ENCODE data around the gene DMRT2. TPM values are rescaled to one million over a fixed set of nuclear protein-coding genes. Genes with fewer than 3 reads are reported as not detected.

The DMRT2 gene
- total RNA-seq, 1 experiment from 2014 or later = 0.30 TPM

DNA sequence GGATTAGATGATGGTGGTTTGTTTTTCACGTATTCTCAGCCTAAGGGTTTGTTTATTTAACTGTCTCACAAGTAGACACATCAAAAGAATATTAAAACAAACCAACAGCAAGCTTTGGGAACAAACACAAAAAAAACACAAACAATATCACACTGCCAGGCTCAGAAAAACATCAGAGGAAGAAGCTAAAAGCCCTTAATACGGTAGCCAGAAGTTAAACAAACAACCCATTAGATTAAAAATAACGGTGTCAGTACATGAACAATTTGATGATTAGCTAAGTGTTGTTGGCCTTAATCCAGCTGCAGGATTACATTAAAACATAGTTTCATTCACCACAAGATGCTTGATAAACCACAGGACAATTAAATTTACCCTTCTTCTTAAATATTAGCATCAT is 15.9 kb upstream of the DMRT2 start:
- Histone ChIP-seq H3K4me3 (no peak overlapping the region), H3K36me3 (no peaks in the 10 kb centered on the region), H3K27me3 (peaks cover 5% of the 10 kb centered on the region; the same call in 1 of the 2 replicates), H3K9me3 (no peaks in the 10 kb centered on the region)
- no peak for DNase-seq

DNA sequence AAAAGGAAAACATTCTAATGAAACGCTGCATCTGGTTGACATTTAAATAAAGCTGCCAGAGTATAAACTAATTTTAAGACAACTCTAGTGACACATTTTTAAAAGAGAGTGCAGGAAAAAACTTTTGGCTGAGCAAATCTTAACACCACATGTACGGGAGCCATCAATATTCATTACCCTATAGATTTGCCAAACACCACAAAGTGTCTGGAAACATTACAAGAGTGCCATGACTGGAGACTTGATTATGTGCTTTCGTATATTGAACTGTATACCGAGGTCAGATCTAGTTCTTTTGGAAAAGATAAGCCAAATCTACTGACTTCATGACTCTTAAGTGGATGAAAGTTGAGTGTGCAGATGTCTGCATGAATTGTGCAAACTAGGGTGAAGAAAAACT is 10.6 kb upstream of the DMRT2 start:
- peaks cover 13% of the 10 kb centered on the region; the same call in 1 of the 2 replicates for H3K27me3 ChIP-seq

DNA sequence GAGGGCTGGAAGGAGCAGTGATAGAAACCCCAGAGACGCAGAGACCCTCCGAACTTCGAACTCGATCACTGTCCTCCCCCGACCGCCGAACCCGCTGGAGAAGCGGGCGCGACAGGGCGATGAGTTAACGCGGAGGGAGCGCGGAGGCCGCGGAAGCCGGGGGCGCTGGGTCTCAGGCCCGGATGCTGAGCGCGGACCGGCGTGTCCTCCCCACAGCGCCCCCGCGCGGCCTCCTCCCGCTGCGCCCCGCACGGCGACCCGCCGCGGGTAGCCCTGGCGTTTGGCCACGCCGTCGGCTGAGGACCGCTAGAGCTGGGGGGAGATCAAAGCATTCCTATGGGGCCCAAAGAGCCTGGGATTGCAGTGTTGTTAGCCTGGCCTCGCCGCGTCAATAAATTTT is 7.7 kb upstream of the DMRT2 start:
- peaks cover 13% of the 10 kb centered on the region; the same call in 1 of the 2 replicates for H3K27me3 ChIP-seq
- H3K4me3 ChIP-seq = peak overlapping the region; percentile 38
- no peaks in the 10 kb centered on the region for H3K9me3 ChIP-seq
- DNase-seq = peak; percentile 68
- no peaks in the 10 kb centered on the region for H3K36me3 ChIP-seq

More for the DNA sequence above, 10.6 kb upstream of the DMRT2 start:
- no peak for DNase-seq
- Histone ChIP-seq H3K9me3 (no peaks in the 10 kb centered on the region), H3K36me3 (no peaks in the 10 kb centered on the region), H3K4me3 (no peak overlapping the region)

DNA sequence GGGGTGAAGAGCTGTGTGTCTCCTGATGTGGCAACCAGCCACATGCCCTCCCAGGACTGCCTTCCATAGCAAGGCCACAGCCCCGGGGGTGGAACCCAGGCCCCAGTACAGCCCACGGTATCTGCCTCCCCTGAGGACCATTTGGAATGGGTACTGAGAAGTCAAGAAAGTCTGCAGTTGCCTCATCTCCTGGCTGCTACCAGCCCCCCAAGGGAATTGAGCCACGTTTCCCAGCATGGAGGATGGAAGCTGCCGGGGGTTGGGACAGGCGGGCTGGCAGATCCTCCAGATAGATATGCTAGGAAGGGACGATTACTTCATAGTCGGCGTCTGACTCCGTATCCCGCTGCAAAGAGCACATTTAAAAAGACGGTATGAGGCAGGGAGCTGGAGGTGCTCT is 5.5 kb upstream of the DMRT2 start:
- Histone ChIP-seq H3K27me3 (peaks cover 7% of the 10 kb centered on the region; the same call in 1 of the 2 replicates), H3K4me3 (no peak overlapping the region), H3K36me3 (no peaks in the 10 kb centered on the region), H3K9me3 (no peaks in the 10 kb centered on the region)
- no peak for DNase-seq

DNA sequence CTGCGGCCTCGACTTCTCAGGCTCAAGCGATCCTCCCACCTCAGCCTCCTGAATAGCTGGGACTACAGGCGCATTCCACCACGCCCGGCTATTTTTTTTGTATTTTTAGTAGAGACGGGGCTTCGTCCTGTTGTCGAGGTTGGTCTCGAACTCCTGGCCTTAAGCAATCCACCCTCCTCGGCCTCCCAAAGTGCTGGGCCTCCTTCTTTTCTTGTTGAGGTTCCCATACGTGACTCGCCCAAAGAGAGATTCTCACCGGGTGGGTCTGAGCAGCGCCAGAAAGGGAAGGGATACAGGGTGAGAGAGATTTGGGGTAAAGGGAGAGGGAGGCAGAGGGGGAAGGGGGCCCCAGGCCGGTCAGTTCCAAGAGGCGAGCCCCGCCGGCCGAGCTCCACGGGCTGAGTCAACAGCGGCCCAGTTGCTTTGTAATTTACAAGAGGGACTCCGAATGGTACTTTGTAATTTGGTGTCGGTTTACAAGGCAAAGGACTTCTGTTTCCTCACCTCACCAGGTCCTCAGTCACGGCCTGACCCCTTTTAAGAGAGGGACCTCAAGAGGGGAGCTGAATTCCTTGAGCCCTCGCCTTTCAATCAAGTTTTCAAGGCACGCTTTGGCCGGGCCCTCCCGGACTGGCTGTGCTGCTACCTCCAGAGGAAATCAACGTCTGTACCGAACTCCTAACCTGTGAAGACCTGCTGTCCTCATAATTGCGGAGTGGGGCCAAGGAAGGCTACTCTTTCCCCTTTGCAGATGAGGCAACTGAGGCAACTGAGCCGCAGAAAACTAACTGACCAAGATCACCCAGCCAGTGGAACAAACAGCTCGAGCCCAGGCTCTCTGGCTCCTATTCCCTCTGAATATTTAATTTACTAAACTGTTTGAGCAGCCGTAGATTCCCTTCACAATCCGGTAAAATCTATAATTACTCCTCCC is 3.3 kb upstream of the DMRT2 start:
- peak overlapping the region; percentile 43 for H3K4me3 ChIP-seq
- H3K36me3 ChIP-seq = no peaks in the 10 kb centered on the region
- DNase-seq = no peak
- peaks cover 3% of the 10 kb centered on the region; the same call in 1 of the 2 replicates for H3K27me3 ChIP-seq
- no peaks in the 10 kb centered on the region for H3K9me3 ChIP-seq

DNA sequence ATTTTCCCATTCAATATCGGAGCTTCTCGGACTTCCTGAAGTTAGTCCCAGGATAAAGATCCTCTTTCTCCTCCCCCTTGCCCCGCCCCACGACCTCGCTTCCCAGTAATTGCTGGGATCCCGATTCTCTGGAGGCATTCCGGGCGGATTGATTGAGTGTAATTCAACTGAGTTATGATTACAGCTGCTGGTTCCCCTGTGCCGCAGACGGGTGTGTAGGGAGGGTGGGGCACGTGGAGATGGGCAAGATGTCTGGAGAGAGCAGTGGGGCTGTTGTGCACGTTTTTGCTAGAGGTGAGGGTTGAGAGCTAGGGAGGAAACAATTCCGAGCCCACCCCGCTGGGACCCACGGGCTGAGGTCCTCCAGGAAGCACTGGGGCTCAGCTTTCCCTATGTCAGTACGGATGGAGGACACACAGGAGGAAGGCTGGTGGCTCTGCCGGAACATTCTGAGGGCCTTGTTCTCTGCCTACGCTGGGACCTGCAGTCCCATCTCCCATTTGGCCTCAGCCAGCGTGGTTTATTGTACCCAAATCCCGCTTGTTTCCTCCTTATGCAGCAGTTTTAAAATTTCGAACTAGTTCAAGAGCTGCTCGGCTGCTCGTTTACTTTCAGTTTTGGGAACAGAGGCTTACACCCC is 2.4 kb upstream of the DMRT2 start:
- Histone ChIP-seq H3K9me3 (no peaks in the 10 kb centered on the region), H3K27me3 (no peaks in the 10 kb centered on the region), H3K36me3 (no peaks in the 10 kb centered on the region), H3K4me3 (peak overlapping the region; percentile 43)
- DNase-seq = peak; percentile 73

DNA sequence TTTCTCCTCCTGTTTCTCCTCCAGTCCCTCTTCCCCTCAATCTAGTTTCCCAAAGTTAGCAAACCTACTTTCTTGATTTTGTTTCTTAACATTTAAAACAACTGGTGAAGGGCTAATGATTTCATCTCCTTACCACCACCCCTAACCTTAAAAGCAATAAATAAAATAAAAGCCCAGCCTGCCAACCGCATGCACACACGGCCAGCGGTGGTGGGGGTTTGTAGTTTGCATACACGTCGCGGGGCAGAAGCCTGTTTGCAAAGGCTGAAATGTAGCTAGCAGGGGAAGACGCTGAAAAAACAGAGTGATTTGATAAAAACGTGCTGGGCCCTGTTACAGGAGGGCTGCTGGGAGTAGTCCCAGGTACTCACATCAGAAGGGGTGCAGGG is 1.9 kb upstream of the DMRT2 start:
- H3K36me3 ChIP-seq = no peaks in the 10 kb centered on the region
- H3K4me3 ChIP-seq = peak overlapping the region; percentile 43
- DNase-seq = no peak
- no peaks in the 10 kb centered on the region for H3K9me3 ChIP-seq
- H3K27me3 ChIP-seq = no peaks in the 10 kb centered on the region

DNA sequence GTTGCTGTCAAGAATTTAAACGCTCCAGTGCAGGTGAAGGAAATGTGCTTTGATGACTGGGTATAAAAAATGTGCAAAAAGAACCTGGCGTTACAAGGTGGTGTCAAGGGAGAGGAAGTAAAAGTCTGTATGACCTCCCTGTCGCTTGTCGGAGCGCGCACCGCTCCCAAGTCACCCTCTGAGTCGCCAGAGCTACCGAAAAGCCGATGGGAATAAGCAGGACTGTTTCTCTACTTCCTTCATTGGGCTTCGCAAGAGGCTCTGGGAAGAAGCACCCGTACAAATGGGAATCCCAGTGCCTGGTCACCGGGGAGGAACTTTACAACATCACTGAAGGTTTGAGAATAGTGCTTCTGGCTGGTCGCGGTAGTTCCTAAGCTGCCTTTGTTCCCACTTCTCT is 1.3 kb upstream of the DMRT2 start:
- DNase-seq = no peak
- H3K27me3 ChIP-seq = no peaks in the 10 kb centered on the region
- no peaks in the 10 kb centered on the region for H3K36me3 ChIP-seq
- H3K9me3 ChIP-seq = no peaks in the 10 kb centered on the region
- no peak overlapping the region for H3K4me3 ChIP-seq

DNA sequence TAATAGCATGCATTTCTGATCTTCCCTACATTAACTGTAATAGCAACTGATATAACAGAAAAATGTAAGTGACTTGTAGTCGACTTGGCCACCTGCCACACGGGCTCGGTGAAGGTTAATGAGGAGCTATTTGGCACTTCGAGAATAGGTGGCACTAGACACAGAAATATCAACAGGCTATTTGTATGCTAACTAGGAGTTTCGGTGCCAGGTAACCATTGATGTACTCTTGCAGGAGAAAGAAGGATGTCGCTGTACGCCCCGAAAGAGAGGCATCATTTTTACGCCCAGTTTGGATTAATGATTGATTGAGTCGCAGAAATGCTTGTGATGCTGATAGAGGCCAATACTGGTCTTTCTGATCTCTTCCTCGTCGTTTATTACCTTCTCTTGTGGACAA is 516 bp upstream of the DMRT2 start:
- H3K9me3 ChIP-seq = no peaks in the 10 kb centered on the region
- H3K4me3 ChIP-seq = no peak overlapping the region
- no peaks in the 10 kb centered on the region for H3K36me3 ChIP-seq
- H3K27me3 ChIP-seq = no peaks in the 10 kb centered on the region
- DNase-seq = no peak

DNA sequence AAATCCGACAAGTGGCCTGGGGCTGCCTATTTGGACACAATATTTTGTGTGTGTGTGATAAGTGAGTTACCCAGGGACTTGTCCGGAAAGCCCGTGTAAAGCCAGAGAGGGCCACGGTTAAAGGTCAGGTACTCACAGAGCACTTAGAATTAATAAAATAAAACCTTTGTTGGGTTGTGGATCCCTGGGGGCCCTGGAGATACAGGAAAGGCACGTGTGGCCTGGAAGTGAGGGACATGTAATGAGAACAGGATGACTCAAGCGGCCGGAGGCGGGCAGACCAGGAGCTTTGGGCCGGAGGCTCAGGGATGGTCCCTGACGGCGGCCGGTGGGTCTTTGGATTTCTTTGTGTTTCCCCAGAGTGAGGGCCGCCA is 1.0 kb downstream of the DMRT2 start:
- no peak overlapping the region for H3K4me3 ChIP-seq
- H3K36me3 ChIP-seq = no peaks in the 10 kb centered on the region
- H3K27me3 ChIP-seq = no peaks in the 10 kb centered on the region
- no peaks in the 10 kb centered on the region for H3K9me3 ChIP-seq
- no peak for DNase-seq

DNA sequence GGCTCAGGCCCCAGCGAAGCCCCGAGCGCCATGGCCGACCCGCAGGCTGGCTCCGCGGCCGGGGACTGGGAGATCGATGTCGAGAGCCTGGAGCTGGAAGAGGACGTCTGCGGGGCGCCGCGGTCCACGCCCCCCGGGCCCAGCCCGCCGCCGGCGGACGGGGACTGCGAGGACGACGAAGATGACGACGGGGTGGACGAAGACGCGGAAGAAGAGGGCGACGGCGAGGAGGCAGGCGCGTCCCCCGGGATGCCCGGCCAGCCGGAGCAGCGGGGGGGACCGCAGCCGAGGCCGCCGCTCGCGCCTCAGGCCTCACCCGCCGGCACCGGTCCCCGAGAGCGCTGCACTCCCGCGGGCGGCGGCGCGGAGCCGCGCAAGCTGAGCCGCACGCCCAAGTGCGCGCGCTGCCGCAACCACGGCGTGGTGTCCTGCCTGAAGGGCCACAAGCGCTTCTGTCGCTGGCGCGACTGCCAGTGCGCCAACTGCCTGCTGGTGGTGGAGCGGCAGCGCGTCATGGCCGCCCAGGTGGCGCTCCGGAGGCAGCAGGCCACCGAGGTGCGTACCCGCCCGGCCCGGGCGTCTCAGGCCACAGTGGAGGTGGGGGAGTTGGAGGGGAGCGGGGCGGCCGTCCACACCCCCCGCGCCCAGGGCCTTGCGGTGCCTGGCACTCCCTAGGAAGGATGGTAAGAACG is 1.6 kb downstream of the DMRT2 start:
- H3K36me3 ChIP-seq = no peaks in the 10 kb centered on the region
- peak overlapping the region; percentile 34 for H3K4me3 ChIP-seq
- H3K9me3 ChIP-seq = no peaks in the 10 kb centered on the region
- no peaks in the 10 kb centered on the region for H3K27me3 ChIP-seq
- DNase-seq = peak; percentile 45

DNA sequence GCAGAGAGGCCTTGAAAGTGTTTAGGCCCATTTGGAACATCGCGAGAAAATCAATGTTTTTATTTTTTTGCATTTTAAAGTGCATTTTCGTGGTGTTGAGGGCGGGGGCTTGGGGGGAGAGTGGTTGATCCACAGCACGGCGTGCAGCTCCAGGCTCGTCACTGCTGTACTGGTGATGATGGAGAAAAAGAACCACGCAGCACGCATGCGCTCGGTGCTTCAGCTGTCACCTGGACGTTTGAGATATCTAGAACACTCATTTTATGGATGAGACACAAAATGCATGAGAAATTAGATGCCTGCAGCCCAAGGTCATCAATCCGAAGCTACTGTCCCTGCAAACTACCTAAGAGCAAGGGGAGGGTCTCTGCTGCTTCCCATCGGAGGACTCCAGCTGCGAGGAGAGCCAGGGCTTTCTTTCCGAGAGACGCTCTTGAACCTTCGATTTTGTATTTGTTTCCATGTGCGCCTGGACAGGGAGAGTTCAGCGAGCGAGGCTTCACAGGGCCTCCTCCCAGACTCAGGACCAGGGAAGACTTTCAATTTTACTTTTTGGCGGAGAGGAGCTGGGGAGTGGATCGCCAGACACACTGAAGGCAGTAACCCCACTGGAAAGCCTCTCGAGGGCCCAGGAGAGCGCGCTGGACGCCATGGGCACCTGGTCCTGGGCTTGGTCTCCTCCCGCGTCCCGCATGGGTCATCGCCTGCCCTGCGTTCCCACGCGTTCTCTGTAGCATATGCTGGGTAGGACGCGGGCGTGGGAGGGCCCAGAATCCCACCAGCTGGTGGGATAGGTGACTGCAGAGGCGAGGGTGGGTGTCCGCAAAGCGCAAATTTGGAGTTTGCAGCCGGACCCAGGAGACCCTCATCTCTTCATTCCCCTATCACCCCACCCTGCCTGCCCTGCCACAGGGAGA is 2.5 kb downstream of the DMRT2 start:
- Histone ChIP-seq H3K4me3 (no peak overlapping the region; the same call in 1 of the 2 replicates), H3K27me3 (no peaks in the 10 kb centered on the region), H3K36me3 (no peaks in the 10 kb centered on the region), H3K9me3 (no peaks in the 10 kb centered on the region)
- no peak for DNase-seq

DNA sequence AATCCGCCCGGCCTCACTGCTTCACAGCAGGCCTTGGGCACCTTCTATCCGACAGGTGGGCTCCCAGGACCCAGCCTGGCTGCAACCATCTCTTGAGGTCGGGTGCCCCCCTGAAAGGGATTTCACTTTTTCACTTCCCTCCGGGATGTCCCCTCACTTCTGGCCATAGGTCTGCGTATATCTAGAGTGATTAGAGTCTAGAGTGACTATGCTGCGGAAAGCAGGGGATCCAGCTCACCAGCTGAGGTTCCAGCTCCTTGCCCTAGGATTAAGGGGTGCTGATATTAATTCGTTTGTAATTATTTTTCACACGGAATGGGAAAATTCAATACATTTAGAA is 3.1 kb downstream of the DMRT2 start:
- Histone ChIP-seq H3K27me3 (no peaks in the 10 kb centered on the region), H3K36me3 (no peaks in the 10 kb centered on the region), H3K4me3 (no peak overlapping the region), H3K9me3 (no peaks in the 10 kb centered on the region)
- DNase-seq = no peak

DNA sequence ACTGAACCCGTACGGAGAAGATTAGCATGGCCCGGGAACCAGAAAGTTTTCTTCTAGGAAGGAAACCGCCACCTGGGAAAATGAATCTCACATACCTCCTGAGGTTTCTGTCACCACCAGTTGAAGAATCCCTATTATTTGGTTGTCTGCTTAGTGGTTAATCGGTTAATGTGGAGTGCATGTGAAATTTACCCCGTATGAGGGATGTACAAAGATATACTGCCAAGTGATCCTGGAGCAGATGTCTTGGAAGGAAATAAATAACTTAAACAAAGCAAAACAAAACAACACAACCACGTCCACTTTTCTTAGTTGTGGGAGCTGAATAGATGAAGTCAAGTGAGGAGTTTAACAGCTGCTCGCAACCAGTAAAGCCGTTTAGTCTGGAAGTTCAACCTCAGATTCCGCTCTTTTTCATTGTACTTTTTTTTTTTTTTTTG is 3.8 kb downstream of the DMRT2 start:
- Histone ChIP-seq H3K9me3 (no peaks in the 10 kb centered on the region), H3K36me3 (no peaks in the 10 kb centered on the region), H3K4me3 (no peak overlapping the region), H3K27me3 (no peaks in the 10 kb centered on the region)
- DNase-seq = no peak

DNA sequence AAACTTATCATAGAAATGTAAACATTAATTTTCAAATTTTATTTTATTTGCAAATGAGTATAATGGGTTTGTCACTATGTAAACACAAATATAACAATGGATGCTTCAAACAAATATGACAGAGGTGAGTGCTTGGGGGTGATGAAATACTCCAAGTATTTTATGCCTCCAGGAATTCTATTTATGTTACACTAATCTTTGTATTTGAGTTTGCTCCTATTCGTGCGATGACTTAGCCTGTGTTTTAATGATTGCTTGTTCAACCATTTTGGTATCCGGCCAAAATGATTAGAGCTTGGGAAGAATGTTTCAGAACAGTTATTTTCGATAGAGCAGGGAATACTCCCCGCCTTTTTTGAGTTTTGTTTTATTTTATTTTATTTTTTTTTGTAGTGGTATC is 5.0 kb downstream of the DMRT2 start:
- no peaks in the 10 kb centered on the region for H3K27me3 ChIP-seq

DNA sequence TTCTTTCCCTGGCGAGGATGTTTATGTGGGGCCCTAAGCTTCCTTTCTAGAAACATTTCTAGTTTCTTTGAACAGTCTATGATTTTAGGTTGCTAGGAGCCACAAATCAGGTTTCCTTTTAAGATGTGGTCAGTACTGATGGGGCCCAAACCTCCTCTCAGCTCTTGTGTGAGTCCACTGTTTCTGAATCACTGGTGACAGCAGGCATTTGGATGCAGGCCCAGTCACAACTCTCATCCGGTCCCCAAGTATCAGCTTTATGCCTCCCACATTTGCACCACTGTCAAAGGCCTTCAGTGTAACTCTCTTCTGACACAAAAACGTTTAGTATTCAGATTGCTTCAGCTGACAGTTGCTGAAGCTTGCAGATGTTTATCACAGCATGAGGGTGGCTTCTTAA is 7.8 kb downstream of the DMRT2 start:
- H3K36me3 ChIP-seq = no peaks in the 10 kb centered on the region
- H3K9me3 ChIP-seq = no peaks in the 10 kb centered on the region
- H3K27me3 ChIP-seq = no peaks in the 10 kb centered on the region
- H3K4me3 ChIP-seq = no peak overlapping the region
- no peak for DNase-seq

More for the DNA sequence above, 5.0 kb downstream of the DMRT2 start:
- Histone ChIP-seq H3K36me3 (no peaks in the 10 kb centered on the region), H3K9me3 (no peaks in the 10 kb centered on the region), H3K4me3 (no peak overlapping the region)
- no peak for DNase-seq

Measured in MG63 (cell line).